ENCODE results near the gene RGS12.
"Not testable (repeated sequence)": the region's sequence is repeated elsewhere in the genome, so short reads cannot be mapped to it uniquely, and the experiment has no call there.

Gene RGS12

DNA sequence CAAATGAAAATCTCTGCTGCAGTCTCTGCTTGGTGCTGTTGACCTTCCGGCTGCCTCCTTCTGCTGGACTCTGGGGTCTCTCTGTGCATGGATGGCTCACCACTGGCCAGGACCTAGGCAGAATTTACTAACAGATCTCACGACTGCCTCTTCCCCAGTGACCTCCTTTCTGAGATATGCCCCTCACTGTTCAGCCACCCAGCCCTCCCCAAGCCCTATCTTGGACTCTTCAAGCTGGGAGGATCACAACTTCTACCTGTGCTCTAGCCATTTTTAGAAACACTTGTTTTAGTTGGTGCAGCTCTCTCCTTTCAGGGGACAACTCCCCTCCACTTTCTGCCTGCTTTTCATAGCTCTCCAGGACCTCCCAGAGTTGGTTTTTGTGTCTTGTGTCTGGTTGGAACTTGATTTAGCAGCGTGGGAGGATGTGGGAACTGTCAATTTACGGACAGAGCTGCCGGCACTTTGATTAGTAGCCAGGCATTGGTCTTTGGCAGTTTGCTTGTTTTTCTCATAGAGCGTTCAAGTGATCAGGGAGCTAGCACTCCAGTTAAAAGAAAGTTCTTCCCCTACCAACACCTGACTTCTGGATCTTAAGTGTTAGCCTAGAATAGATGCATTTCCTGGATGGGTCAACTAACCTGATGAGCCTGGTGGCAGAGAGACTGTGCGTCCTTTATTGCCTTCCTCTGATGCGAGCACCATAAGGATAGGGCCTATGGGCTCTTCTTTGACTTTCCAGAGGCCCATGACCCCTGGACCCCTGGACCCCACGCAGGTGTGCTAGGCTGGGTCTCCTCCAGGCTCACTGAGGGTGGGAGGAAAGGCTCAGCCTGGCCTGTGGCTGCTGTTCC, 6.5 kb downstream of the RGS12 start:
- no peak for DNase-seq (ENCODE audit: low spot score)

DNA sequence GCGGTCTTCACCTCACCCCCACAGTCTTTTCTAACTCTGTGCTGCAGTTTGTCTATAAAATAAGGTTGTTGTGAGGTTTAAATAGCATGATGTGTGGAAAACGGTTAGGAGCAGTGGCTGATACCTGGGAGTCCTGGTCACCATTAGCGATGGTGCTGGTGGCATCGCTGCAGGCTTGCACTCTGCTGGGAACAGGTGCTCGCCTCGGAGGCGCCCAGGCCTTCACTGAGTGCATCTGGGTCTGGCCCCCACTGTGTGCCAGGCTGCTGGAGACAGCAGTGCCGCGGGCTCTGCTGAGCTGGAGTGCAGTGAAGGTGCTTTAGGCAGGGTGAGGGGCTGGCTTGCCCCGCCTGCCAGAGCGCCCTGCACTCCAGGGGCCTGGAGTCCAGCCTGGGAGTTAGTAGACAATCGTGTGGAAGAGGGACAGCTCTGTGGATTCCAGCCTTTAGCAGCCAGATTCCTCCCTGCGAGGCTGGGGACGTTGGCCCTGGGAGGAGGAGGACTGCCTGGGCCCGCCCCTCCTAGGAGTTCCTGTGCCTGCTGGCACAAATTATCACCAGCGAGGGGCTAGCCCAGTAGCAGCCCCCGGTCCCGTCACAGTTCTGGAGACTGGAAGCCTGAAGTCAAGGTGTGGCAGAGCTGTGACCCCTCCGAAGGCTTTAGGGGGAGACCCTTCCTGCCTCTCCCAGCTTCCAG, 7.3 kb downstream of the RGS12 start:
- DNase-seq (ENCODE audit: low spot score) = no peak

DNA sequence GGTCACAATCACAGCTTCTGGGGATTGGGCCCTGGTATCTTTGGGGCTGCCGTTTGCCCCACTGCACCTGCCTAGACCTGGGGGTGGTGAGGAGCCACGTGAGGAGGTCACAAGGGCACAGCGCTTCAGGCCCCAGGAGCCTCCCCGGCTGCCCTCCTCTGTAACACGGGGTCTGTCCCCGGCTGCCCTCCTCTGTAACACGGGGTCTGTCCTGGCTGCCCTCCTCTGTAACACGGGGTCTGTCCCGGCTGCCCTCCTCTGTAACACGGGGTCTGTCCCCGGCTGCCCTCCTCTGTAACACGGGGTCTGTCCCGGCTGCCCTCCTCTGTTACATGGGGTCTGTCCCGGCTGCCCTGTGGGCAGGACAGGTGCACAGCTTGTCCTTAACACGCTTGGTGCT, 8.1 kb downstream of the RGS12 start:
- not testable (repeated sequence) for DNase-seq (ENCODE audit: low spot score)

DNA sequence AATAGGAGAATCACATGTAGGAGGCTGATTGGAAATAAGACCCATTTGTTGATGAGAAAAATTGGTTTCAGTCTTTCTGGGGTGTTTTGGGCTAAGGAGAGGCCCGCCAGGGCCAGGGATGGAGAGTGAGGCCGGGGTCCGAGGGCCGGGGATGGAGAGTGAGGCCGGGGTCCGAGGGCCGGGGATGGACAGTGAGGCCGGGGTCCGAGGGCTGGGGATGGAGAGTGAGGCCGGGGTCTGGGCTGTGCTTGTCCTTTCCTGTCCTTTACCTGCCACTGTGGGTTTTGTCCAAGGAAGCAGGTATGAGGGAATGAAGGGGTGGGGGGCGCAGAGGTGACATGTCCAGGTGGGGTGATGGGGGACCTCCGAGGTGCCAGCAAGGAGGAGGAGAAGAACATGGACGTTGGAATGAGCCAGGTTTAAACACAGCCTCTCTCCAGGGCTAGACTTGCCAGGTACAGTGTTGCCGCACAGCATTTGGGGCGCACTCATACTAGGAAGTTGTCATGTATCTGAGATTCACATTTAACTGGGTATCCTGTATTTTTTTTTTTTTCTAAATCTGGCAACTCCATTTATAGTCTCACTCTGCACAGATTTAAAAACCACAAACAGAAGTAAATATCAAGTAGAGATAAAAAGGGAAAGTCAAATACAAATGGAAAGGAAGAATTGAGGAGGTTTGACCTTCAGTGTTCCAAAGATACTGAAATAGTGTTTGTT, 8.8 kb downstream of the RGS12 start:
- DNase-seq (ENCODE audit: low spot score) = no peak

DNA sequence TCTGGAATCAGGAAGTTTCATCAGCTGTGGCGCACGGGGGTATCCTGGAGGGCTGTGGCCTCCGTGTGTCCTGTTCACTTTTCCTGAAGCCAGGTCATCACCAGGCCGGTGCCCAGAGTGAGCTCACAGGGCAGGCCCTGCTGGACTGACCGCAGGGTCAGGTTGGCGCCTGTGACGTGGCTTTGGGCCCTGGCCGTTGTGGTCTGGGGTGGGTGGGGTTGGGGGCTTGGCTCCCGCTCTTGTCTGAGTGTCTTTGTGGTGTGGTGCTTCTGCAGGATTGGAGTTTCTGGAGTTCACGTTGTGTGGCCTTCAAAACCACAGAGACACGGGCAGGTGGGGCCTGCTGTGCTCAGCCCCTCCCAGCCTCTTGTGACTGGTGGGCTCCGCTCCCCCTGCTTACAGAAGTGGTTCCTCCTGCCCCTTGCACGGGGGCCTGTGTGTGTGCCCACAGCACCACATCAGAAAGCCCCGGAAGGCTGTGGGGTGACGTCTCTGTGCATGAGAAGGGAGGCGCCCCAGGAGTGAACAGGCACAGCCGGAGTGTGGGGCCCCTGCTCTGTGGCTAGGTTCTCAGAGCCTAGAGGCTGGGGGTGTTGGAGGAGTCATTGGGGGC, 9.5 kb downstream of the RGS12 start:
- DNase-seq (ENCODE audit: low spot score) = no peak

DNA sequence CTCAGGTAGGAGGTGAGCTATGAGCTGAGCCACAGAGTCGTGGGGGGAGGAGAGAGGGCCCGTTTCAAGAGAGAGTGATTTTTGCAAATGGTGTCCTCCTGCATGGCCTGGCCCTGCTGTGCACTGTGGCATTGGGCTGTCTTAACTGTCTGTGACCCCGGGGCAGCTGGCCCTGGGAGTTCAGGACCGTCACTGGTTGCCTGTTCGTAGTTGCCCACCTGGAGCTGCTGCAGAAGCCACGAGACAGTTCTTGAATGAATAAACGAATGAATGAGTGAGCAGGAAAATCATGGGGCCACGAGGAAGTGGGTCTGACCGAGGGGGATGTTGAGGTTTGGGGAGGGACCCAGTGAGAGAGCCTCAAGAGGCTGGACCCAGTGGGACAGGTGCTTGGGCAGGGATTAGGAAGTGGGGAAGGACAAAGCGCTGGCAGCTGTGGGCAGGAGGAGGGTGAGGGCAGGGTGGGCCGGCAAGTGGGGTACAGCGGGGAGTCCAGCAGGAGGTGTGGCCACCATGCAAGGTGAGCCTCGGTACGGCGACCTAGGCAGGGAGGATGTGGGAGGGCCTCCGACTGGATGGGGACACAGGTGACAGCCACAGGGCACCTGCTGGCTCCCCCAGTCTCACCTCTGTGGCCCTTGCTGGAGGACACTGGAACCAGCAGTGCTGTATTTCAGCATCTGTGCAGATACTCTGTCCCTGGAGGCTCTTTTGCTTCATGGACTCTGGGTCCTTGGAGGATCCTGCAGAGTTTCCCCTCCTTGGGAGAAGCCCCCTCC, 10.2 kb downstream of the RGS12 start:
- no peak for DNase-seq (ENCODE audit: low spot score)

DNA sequence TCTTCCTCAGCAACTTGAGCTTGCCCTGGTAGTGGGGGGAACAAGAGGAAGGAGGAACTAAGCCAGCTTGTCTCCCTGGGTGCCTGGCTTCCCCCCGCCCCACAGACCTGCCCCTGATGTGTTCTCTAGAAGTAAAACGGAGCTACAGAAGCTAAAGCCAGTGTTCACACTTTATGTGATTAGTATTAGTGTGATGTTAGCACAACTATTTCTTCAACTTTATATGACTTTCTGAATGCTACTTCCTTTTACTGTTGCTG, 10.7 kb downstream of the RGS12 start:
- no peak for DNase-seq (ENCODE audit: low spot score)

DNA sequence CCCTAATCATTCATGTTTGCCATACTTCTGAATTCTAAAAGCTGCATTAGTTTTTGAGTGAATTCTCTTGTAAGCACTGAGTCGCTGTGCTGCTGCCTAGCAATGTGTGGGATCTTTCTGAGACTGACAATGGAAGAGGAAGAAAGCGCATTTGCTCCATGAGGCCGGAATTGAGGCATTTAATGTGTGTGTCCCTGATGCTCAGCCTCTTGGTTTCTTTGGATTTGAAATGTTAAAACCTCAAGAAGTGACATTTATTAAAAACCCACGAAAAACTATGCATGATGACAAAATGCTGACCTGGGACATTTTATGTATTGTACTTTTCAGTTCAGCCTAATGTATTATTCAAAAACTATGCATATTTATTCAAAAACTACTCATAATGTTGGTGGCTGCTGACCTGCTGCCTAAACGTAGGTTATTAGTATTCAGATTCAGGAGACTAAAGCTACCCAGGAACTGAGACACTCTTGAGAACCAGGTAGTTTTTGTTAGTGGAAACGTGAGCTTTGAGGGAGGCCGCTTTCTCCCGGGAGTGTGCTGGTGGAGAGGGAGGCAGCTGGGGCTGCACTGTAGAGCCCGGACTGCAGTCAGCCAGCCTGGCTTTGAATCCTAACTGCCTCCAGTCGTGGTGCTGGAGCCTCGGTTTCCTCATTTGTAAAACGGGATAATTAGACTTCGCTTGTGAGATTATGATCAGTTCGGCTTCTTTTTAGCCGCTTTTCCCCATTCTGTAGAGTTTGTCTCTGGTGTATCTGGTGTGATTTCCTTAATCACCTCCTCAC, 11.3 kb downstream of the RGS12 start:
- DNase-seq (ENCODE audit: low spot score) = no peak

DNA sequence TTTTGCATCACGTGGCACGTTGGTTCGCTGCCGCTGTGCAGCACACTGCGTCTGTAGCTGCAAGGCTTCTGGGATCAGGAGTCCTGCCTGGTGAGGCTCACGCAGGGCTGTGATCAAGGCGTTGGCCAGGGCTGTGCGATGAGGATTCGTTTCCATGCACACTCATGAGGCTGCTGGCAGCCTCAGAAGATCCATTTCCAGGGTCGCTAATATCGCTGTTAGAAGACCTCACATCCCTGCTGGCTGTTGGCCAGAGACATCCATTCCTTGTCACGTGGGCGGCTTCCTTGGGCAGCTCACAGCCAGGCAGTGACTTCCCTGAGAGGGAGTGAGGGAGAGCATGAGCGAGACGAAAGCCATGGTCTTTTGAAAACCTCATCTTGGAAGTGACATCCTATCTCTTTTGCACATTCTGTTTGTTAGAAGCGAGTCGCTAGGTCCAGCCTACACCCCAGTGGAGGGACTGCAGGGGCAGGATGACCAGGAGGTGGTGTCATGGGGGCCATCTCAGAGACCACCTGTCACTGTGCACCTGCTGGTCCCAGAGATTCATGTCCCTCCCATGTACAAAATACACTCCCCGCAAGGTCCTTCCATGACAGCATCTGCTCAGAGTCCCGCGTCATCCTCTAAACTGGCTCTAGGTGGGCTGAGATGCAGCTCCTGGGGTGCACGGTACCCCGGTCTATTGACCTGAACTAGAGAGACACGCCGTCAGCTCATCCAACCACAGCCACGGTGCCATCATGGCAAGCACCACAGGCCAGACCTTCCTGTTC, 12.2 kb downstream of the RGS12 start:
- no peak for DNase-seq (ENCODE audit: low spot score)

DNA sequence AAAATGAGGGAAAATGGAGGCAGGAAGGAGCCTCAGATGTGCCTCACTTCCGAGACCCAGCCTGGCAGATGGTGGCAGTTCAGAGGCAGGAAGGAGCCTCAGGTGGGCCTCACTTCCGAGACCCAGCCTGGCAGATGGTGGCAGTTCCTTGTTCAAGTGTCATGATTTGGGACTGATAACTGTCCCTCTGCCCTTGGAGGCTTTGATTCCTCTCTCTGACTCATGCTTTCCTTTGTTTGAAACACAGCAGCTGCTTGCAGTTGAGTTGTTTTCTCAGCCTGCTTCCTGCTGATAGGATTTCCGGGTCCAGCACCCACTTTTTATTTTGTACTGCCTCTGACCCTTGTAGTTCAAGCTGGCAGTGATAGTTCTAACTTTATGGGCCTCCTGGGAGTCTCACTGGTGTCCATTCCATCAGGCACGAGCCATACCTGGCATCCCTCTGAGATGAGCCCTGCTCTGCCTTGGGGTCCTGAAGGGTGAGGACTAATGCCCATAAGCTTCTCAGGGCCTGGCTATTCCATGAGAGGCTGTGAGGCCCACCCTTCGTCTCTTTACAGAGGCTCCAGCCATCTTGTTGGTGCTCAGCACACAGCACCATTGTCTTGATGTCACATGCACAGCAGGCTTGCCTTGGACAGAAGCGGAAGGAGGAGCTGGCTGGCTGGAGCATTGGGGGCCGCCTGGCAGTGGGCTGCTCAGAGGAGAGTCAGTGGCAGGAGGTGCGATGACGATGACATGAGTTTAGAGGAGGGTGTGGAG, 13.0 kb downstream of the RGS12 start:
- no peak for DNase-seq (ENCODE audit: low spot score)

DNA sequence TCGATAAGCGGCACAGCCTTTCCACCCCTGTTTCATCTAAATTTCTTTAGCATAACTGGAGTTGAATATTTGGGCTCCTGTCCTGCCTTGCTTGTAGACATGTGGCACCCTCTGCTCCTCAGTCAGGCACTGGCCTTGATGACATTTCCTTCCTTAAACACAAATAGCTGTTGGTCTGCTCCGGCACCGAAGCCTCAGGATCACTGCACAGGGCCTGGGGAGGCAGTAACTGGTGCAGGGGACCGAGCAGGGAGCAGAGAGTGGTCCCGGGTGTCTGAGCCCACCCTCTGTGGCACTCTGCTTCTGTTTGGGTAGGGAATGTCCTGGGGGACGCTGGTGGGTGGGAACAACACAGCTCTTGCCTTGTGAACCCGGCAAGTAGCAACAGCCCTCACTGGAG, 13.6 kb downstream of the RGS12 start:
- no peak for DNase-seq (ENCODE audit: low spot score)

DNA sequence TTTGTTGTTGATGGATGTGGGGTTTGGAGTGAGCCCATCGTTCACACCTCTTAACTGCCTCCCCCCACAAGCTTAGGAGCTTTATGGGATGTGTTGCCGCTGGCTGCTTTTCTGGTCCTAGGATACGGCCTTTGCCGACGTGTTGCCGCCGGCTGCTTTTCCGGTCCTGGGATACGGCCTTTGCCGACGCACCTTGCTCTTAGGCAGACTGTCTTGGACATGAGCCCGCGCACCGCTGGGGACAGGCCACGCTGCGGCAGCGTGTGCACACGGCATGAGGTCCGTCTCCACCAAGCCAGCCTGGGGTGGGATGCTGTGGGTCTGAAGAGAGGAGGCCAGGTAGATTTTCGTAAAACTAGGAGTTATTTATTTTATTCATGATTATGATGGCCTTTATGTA, 14.2 kb downstream of the RGS12 start:
- DNase-seq (ENCODE audit: low spot score) = no peak

DNA sequence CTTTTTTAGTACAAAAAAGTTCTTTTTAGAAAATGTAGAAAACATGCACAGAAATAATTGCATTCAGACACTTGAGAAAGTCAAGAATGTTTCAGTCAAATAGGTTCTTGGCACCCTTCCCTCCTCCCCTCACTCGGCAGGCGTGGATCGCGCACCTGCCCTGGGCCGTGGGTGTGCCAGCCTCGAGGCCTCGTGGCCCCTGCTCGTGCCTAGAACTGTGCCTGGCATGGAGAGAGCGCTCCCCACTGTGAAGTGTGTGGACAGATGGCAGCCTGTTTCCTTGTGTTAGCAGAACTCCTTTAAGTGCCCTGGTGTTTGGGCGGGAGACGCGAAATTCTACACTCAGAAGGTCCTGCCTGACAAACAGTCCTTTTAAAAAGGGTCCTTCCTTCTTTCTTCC, 14.7 kb downstream of the RGS12 start:
- no peak for DNase-seq (ENCODE audit: low spot score)

DNA sequence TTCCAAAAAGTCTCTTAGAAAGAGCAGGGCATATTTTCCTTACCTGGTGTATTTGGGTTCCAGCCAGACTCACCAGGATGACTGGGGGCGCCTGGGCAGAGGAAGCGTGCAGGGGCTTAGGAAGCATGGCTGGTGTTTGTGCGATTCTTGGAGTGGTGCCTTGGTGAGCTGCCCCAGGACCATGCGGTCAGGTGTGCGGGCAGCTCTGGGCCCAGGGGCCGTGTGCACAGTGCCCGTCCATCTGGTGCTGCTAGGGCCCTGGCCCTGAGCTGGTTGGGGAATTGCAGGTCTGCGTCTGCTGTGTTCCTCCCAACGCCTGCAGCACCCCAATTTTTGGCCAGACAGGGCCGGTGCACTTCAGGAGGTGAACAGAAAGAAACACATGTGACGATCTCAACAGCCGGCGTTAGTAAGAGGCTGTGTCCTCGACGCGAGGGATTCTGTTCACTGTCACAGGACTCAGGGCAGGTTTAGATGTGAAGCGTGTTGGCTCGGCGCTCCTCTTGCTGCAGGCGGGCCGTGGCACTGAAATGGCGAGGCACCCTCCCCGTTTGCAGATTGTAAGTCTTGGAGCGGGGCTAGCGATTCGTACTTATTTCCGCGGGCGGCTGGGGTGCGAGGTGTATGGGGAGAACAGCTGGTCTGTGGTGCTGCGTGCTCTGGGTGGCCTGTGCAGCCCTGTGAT, 15.2 kb downstream of the RGS12 start:
- DNase-seq (ENCODE audit: low spot score) = no peak

DNA sequence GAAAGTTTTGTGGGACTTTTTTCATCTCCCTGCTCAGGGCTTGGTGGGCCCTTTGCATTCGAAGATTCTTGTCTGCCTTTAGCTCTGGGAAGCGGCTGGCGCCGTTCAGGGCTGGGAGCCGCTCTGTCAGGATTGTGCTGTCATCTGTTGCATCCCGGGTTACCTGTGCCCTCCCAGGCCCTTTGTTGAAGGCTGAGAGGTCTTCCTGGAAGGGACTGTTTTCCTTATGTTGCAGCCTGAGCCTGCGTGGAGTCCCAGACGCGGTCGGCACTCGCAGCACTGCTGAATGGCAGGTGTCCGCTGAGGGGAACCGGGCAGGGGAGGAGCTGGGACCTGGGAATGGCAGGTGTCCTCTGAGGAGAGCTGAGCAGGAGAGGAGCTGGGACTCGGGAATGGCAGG, 15.9 kb downstream of the RGS12 start:
- DNase-seq (ENCODE audit: low spot score) = no peak

DNA sequence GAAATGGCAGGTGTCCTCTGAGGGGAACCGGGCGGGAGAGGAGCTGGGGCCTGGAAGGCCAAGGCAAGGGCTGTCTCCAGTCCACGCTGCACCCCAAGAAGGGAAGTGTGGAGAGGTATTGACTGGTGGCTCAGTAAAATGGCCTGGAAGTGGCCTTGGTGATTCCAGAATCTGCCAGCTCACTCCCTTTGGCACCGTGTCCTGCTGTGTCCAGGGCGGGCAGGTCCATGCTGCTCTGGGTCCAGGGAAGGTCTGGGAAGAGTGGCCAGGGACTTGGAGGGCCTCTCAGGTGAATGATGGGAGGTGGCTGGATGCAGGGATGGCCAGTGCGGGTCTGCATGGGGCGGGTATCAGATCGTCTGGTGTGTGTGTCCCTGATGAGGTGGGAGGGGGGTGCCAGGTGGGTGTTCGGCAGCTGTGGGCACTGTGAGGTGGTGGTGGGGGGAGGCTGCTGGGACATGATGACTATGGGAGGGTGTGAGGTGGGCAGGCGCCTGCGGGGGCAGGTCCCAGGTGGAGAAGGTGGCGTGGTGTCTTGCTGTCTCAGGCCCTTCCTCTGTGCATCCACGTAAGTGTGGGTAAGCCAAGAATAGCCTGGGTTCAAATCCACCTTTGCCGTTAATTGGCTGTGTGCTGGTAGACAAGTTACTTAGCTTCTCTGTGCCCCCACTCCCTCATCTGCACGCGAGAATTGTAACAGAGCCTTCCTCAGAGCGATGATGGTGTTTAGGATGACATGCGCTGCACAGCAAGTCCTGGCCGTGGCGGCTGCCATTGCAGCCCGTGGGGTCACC, 17.7 kb downstream of the RGS12 start:
- no peak for DNase-seq (ENCODE audit: low spot score)

DNA sequence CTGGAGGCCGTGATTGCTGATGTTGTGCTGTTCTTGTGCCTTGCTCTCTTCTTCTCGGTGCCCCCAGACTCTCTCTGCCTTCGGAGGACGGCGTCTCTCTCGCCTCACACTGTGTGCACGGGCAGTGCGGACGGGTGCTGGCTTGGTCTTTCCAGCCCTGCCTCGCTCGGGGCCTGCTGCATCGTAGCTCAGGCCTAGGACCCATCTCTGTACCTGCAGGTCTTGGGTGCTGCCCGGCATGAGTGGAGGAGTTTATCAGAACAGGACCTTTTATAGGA, 18.2 kb downstream of the RGS12 start:
- no peak for DNase-seq (ENCODE audit: low spot score)

DNA sequence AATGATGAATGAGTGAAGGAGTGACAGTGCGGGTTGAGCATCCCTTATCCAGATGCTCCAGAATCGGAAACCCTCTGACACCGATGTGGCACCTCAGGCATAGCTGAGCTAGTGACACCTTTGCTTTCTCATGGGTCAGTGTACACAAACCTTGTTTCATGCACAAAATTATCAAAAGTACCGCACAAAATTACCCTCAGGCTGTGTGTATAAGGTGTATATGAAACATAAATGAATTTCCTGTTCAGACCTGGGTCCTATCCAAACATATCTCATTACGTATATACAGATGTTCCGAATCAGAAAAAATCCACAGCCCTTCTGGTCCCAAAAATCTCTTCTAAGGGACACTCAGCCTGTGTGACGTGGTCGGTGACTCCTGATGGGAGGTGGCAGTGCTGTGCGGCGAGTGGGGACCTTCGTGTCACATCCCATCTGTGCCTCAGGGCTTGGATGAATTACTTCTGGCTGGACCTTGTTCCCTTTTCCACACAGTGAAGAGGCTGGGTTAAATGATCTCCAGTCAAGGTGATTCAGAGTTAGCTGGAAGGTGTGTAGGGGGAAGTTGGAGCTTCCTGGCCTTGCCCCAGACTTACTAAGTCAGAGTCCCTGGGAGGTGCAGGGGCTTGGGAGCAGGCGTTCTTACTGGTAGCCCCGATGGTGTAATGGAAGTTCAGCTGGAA, 18.8 kb downstream of the RGS12 start:
- no peak for DNase-seq (ENCODE audit: low spot score)

Data from hematopoietic multipotent progenitor cell treated with erythropoietin and hydrocortisone succinate and interleukin-3 and kit ligand, for 15 days (in vitro differentiated cells).